Skin epidermis (tissue), 12 donors: ENCODE measurements around the gene ATAD2B.
A peak's percentile ranks its signal among the peaks of the same experiment; 100 is the strongest.
"Not testable (repeated sequence)": the region's sequence is repeated elsewhere in the genome, so short reads cannot be mapped to it uniquely, and the experiment has no call there.

ENCODE experiments used
- H3K27ac ChIP-seq, 21 experiments: fragments of 200-600 bp; sonication (generic) in 11 of 21; one replicate each; pipeline ENCODE4 v1.5.0; 2020; ENCODE audit warnings: mild to moderate bottlenecking in 3 of 21, inconsistent platforms in 2 of 21, moderate library complexity in 2 of 21
- H3K4me3 ChIP-seq, 7 experiments: fragments of 200-600 bp; sonication (generic) in 2 of 7; one replicate each; pipeline ENCODE4 v1.5.0; 2020; ENCODE audit warnings: inconsistent platforms in 2 of 7, mild to moderate bottlenecking in 2 of 7, moderate library complexity in 1 of 7

The ATAD2B gene

DNA sequence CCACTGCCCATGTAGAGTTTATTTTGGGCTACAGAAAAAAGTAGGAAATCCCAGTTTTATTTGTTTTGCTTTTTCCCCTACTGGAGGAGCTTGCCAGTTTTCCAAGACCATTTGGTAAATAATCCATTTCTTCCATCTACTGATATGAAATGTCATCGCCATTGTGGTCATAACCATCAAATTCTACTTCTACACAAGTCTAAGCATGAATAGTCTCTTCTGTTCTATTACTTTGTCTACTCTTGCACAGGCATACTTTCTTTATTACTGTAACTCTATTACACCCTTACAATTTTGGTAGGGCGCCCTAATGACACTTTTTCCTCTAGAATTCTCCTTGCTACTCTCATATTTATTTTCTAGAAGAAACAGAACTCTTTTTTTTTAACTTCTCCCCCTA lies 120.7 kb downstream of the ATAD2B start:
- Histone ChIP-seq H3K4me3 (no peak overlapping the region), H3K27ac (no peak overlapping the region)

DNA sequence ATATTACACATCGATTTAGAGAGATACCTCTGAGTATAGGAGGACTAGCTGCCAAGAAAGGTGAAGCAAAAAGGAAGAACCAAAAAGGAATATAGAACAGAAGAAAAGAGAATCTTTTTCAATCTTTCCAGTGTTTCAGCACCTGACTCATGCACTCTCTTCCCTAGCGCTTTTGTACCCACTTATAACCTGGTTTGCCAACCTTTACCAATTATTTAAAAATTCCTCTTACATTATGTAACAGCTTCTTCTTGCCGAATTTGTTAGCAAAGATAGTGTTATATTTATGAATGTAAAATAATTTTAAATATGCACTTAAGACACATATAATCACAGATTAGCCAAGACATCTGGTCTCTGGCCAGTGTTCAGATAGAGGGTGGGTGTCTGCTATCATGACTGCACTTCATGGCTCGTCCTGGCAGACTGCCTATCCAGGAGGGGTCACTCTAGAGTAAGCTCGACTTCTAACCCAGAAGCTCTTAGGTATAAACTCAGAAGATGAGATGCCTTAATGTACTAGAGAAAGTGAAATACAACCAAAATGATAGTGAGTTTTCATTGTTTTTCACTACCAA lies 122.9 kb downstream of the ATAD2B start:
- peak overlapping the region in 1 of 21 experiments; percentile 9 for H3K27ac ChIP-seq
- H3K4me3 ChIP-seq = no peak overlapping the region

DNA sequence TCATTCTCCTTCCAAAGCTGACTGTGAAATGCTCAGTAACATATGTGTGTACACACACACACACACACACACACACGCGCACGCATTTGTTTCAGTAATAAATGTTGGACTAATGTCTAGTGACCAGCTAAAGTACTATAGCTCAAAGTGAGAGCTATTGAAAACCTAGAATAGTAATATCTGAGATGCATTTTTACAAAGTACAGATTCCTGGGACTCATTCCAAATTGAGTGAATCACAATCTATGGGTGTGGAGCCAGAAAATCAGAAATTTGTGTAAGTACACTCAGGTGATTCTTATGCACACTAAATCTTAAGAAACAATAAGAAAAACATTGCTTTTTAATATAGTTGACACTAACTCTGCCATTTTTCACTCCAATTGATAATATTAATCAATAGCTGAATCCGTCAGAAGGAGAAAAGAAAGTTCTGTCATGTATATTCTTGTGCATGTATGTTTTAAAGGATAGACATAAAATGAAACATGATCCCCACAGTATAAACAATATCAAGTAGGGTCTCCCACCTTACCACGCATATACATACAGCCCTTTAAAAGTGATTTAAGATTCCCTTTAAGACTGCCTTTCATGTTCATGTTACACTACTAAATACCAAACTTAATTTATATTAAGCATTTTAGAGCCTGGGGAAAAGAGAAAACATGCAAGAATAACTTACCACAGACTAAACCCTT lies 123.5 kb downstream of the ATAD2B start:
- Histone ChIP-seq H3K4me3 (no peak overlapping the region), H3K27ac (peak overlapping the region in 1 of 21 experiments; percentile 9)

DNA sequence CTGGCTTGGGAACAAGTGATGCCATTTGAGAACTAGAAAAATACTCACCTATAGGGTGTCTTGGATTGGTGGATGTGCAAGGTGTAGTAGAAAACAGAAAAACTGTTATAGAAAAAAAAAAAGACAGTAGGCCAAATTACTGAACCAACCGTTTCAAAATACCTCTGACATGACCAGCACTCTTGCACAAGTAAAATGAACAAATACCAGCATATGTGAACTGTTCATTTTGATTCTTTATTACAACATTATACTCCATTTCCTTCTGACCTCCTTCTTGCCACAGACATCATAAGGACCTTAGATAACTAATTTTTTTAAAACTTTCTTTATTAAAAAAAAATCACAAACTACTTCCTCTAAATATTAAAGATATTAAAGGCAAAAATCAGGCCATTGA lies 125.5 kb downstream of the ATAD2B start:
- Histone ChIP-seq H3K27ac (no peak overlapping the region), H3K4me3 (no peak overlapping the region)

DNA sequence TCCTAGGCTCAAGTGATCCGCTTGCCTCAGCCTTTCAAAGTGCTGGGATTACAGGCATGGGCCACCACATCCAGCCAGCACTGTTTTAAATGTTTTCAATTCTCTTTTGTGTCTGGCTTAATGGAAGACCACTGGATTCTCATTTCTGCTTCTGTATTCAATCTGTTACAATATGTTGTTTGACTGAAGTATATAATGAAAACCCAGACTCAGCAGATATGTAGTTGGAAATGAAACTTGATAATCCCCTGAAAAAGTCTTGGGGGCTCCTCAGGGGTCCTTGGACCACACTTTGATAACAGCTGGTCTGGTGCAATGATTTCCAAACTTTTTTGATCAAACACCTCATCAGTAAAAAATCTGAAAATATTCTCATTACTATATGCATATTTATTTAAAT lies 132.7 kb downstream of the ATAD2B start:
- Histone ChIP-seq H3K27ac (no peak overlapping the region), H3K4me3 (no peak overlapping the region)

DNA sequence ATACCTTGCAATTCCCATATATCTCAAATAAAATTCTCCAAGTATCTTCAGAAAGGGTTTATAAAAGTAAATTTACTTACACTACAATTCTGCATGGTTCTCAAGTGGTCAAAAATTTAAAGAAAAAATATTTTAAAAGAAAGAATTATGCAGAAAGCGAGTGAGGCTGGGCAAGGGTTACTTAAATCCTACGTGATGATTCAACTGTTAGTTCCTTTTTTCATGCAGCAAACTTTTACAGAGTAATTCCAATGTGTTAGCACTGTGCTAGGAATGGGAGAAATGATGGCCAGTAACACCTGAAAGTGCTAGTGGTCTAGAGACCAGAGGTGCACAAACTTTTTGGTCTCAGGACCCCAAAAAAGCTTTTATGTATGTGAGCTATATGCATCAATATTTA lies 133.4 kb downstream of the ATAD2B start:
- no peak overlapping the region for H3K27ac ChIP-seq
- H3K4me3 ChIP-seq = no peak overlapping the region

DNA sequence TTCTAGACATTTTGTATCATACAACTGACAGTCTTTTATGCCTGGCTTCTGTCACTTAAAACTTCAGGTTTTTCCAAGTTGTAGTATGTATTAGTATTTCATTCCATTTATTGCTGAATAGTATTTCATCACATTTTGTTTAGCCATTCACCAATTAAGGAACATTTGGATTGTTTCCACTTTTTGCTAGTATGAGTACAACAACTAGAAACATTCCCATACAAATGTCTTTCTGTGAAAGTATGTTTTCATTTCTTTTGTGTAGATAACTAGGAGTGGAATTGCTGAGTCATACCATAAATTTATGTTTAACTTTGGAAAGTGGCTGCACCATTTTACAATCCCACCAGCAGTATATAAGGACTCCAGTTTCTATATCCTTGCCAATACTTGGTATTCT lies 135.9 kb downstream of the ATAD2B start:
- H3K4me3 ChIP-seq = no peak overlapping the region
- H3K27ac ChIP-seq = no peak overlapping the region

DNA sequence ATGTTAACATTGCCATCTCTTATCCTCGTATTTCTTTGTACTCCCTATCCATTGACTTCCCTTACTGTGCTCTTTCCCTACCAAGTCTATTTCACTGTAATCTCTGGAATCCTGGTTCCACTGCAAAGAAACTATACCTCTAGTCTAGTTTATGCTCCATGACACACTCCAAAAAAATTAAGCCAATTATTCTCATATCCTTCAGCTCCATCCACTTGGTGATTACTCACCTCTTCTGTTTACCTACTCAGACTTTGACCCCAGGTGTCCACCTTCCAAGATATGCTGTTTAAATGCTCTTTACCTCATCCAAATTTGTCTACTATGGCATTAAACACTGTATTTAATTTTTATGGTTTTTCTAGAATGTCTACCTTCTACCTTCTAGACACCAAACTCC lies 137.9 kb downstream of the ATAD2B start:
- Histone ChIP-seq H3K4me3 (no peak overlapping the region), H3K27ac (no peak overlapping the region)

DNA sequence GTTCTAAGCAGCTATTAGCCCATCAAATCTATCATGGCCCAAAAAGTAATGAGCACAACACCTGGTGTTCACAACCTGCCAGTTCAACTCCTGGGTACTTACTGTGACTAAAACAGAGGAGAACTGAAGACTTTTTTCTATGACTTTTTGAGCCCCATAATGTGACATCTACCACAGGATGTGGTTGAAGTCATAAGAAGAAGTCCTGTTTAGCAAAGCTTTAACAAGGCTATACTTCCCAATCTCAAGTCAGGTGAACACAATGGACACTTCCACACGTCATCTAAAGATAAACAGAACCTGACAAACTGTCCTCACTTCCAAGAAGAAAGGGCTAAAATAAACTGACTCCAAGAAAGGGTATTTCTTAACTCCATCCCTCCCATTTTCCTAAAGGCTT lies 138.8 kb downstream of the ATAD2B start:
- Histone ChIP-seq H3K4me3 (no peak overlapping the region), H3K27ac (peak overlapping the region in 1 of 21 experiments; percentile 6)

DNA sequence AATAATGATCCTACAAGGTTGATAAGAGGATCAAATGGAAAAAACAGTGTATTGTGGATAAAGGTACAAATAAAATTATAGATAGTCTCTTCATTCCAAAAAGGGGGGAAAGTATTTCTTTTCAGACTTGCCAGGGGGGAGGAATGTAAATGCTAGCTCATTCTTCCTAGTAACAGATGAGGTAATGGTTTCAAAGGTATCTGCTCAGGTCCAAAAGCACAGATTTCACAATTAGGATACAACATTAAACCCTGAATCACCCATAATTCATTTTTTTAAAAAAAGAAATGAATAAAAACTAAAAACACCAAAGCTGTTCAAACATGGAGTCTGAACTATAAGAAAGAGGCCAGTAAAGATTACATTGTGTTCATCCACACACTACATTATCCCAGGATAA lies 142.0 kb downstream of the ATAD2B start:
- no peak overlapping the region for H3K27ac ChIP-seq
- H3K4me3 ChIP-seq = no peak overlapping the region

DNA sequence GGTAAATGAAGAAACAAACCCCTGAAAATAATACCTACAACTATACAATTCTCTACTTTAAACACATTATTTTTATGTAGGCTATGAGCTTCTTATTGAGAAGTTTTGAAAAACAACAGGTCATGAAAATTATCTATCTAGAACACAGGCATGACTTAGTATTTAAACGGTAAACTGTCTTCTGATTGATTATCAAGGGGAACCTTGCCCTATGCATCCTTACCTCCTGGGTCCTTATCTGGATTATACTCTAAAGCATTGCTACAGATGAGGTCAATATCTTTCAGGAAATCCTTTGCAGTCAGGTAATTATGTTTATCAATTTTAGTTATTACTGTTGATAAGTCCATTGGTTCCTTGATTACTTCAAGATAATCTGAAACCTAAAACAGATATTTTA lies 144.3 kb downstream of the ATAD2B start:
- H3K27ac ChIP-seq = no peak overlapping the region
- H3K4me3 ChIP-seq = no peak overlapping the region

DNA sequence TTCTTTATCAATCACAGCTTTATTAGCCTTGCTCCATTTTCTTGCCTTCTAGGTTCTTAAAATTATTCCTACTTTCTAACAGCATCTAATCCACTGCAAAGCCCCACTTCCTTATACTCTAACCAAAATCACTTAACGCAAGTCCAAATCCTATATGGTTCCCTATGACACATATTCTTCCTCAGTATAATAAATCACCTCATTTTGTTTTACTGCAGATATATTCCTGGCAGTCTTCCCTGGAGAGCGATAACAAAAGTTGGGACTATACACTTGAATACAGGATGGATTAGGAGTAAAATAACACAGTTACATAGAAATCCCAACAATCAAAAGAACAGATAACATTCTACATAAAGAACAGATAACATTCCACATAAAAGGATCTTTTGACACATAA lies 144.8 kb downstream of the ATAD2B start:
- no peak overlapping the region for H3K27ac ChIP-seq
- H3K4me3 ChIP-seq = no peak overlapping the region

DNA sequence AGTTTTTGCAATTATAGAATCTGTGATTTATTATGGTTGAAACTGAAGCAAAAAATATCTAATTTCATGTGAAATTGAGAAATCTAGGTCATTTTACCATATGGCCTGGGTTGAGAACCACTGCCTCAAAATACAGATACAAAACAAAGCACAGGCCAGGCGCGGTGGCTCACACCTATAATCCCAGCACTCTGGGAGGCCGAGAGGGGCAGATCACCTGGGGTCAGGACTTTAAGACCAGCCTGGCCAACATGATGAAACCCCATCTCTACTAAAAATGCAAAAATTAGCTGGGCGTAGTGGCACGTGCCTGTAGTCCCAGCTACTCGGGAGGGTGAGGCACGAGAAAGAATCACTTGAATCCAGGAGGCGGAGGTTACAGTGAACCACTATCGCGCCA lies 146.5 kb downstream of the ATAD2B start:
- H3K4me3 ChIP-seq, H3K27ac ChIP-seq: not testable (repeated sequence)

DNA sequence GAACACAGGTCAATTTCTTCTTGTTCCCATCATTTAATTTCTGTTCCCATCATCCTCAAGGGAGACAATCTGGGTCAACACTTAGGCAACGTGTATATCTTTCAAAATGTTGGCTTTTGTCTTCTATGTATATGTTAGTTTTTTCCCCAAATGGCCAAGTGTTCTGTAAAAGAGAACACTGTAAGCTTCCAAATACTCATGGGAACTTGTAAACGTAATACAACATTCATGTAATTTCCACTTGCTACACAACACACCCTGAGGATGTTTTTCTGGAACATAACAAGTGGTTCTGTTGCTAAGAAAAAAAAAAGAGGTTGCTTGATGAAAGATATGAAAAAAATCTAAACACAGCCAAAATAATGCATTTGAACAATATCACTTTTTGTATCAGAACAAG lies 149.1 kb downstream of the ATAD2B start:
- Histone ChIP-seq H3K4me3 (no peak overlapping the region), H3K27ac (no peak overlapping the region)

DNA sequence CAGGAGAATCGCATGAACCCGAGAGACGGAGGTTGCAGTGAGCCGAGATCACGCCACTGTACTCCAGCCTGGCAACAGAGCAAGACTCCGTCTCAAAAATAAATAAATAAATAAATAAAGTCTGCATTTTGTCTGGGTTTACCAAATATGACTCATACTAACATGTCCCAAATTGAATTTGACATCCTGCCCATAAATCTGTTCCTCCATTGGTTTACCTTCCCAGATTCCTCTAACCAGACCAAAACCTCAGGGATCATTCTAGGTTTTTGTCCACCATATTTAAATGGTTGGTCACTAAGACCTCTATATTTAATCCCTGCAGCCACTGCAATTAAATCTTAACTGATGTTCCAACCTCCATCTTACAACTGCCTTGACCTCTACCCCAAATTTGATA lies 150.9 kb downstream of the ATAD2B start:
- Histone ChIP-seq H3K4me3 (no peak overlapping the region), H3K27ac (no peak overlapping the region)

DNA sequence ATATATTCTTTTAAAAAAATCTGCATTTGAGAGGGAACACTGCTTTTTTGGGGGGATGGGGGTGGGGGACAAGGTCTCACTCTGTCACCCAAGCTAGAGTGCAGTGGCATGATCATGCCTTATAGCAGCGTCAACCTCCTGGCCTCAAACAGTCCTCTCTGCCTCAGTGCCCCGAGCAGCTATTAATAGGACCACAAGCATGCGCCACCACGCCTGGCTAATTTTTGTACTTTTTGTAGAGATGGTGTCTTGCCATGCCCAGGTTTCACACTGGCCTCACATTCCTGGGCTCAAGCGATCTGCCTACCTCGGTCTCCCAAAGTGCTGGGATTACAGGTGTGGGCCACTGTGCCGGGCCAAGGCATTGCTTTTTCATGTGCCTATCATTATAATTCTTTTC lies 154.2 kb downstream of the ATAD2B start:
- Histone ChIP-seq H3K27ac (no peak overlapping the region), H3K4me3 (no peak overlapping the region)

DNA sequence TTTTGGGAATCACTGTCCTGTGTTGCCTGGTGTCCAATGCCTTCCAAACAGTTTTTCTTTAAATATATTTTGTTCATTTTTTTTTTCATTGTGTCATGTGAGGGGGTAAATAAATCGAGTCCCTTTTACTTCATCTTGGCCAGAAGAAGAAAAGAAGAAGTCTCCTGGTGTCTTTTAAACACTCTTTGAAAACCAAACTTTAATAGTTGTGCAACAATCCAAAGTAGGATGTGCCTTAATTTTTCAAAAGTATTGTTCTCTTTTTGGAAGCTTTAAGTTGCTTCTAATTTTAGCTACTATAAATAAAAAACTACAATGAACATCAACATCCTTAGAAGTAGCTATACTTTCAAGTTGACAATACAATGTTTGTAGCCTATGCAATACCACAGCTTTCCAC lies 154.9 kb downstream of the ATAD2B start:
- H3K27ac ChIP-seq = no peak overlapping the region
- H3K4me3 ChIP-seq = no peak overlapping the region

DNA sequence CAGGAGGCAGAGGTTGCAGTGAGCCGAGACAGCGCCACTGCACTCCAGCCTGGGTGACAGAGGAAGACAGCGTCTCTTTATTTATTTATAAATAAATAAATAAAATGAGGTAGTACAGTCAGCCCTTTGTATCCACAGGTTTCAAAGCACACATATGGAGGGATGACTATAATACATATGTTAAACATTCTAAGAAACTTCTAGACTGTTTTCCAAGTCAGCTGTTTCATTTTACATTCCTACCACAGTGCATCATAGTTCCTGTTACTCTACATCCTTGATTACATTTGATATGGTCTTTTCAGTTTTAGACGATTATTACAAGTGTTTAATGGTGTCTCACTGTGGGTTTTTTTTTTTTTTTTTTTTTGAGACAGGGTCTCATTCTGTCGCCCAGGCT lies 157.6 kb downstream of the ATAD2B start:
- no peak overlapping the region for H3K27ac ChIP-seq
- no peak overlapping the region for H3K4me3 ChIP-seq

DNA sequence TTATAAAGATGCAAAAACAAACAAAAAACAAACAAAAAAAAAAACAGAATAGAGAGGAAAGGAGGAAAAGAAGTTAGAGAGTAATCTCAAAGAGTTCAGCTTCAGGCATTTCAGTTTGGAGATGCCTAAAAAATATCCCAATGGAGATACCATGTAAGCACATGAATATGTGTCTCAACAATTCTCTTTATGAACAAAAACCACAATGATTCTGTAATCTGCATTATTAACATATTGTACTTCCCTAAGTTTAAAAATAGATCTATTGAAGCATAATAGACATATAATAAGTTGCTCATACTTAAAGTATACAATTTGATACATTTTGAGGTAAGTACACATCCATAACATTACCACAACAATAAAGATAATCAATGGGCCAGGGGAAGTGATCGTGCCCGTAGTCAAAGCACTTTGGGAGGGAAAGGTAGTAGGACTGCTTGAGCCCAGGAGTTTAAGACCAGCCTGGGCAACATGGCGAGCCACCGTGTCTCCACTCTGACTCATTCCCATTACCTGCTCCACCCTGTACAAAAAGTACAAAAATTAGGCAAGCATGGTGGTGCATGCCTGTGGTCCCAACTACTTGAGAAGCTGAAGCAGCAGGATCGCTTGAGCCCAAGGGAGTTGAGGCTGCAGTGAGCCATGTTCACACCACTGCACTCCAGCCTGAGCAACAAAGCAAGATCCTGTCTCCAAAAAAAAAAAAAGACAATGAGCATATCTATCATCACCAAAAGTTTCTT lies 158.9 kb downstream of the ATAD2B start:
- no peak overlapping the region for H3K4me3 ChIP-seq
- H3K27ac ChIP-seq = peak overlapping the region in 3 of 21 experiments; percentile 5 to 48 (median 42)

DNA sequence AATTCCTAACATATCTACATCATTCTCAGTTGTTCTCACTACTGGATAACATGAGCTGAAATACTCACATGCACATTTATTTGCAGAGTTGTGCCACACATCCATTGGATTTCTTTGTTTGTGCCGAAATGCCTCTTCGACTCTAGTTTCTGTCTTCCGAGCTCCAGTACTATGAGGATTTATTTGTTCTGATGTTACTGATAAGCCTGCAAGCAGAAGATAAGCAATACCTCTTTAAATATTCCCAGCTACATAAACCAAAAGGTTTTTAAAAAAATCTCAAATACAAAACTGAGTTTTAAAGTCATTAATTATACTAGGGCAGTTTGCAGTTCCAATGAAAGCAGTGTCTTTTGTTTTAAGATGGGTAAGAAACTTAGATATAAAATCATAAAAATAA lies 164.8 kb downstream of the ATAD2B start:
- H3K27ac ChIP-seq = no peak overlapping the region

DNA sequence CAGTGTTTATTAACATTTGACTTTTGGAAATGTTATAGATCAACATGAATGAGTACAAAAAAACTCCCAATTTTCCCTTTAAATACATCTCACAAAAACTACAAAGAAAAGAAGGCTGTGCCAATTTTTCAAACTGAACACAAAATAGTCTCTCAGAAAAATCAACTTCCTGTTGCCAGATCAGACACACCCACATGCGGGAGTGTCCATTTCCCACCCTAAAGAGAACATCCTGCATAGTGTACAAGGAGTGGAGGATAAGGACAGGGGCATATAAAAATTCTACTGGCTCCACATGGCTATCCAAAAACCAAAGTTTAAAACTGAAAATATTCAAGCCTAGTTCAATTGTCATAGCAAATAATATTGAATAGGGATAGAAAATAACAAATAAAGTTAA lies 165.3 kb downstream of the ATAD2B start:
- Histone ChIP-seq H3K27ac (no peak overlapping the region), H3K4me3 (no peak overlapping the region)

More for the DNA sequence above, 164.8 kb downstream of the ATAD2B start:
- H3K4me3 ChIP-seq = no peak overlapping the region
